GM12801 (cell line): Measurements from ENCODE around the gene KBTBD12.

Experiments used
- TF ChIP-seq, protein P1 (sequence below): IDR thresholded peaks from one replicate; pipeline ENCODE4 v1.5.1; 2011; ENCODE audit warnings: control low read depth; ENCODE audit not compliant: insufficient read length; ENCODE audit errors: extremely low read depth

KBTBD12 gene

DNA sequence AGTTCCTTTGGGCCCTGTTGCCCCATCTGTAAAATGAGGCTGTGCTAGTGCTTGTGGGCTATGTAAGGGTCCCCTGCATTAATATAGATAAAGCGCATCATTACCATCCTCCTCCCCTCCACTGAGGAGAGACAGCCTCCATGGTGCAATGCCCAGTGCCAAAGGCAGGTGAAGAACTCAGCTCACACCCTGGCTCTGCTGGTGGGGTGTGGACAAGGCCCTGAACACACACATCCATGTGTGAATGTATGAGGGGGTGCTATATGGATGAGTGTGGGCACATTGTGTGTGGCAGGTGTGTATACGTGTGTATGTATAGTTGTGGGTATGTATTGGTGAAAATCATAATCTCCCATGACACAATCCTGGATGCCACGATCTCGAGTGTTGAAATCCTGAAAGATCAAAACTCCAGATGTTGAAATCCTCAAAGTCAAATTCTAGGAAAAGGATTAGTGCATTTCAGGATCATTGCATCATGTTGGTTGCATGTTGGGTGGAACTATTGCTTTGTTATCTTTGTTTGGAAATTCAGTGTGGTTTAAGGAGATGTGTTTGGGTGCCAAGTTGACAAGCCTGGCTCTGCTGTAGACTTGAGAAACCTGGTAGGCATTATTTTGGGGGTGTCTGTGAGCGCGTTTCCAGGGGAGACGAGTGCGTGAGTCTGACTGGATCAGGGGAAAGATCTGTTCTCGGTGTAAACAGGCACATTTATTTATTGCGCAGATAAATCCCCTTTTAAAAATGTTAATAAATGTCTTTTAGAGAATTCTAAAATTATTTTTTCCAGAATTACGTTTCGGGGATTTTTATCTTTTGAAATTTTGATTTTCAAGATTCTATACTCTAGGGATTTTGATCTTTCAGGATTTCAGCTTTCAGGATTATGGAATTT, 95.2 kb downstream of the KBTBD12 start:
- TF ChIP-seq, protein P1, sequence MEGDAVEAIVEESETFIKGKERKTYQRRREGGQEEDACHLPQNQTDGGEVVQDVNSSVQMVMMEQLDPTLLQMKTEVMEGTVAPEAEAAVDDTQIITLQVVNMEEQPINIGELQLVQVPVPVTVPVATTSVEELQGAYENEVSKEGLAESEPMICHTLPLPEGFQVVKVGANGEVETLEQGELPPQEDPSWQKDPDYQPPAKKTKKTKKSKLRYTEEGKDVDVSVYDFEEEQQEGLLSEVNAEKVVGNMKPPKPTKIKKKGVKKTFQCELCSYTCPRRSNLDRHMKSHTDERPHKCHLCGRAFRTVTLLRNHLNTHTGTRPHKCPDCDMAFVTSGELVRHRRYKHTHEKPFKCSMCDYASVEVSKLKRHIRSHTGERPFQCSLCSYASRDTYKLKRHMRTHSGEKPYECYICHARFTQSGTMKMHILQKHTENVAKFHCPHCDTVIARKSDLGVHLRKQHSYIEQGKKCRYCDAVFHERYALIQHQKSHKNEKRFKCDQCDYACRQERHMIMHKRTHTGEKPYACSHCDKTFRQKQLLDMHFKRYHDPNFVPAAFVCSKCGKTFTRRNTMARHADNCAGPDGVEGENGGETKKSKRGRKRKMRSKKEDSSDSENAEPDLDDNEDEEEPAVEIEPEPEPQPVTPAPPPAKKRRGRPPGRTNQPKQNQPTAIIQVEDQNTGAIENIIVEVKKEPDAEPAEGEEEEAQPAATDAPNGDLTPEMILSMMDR: no peak

DNA sequence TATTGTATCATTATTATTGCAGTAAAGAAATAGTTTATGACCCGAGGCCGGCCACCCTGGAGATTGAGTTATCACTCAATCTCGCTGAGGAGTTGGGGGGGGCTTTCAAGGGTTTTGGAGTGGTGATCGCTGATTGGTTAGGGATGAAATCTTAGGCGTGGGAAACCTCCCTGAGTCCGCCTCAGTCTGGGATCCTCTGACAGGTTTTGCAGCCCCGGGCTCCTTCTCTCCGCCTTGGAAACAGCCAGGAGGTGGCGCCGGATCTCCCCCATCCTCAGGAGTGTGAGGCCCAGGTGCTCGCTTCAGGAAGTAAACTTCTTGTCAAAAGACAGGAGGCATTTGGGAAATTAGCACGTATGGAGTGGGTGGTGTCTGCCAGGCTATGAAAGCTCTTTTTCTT, 96.1 kb downstream of the KBTBD12 start:
- TF ChIP-seq, protein P1: no peak

DNA sequence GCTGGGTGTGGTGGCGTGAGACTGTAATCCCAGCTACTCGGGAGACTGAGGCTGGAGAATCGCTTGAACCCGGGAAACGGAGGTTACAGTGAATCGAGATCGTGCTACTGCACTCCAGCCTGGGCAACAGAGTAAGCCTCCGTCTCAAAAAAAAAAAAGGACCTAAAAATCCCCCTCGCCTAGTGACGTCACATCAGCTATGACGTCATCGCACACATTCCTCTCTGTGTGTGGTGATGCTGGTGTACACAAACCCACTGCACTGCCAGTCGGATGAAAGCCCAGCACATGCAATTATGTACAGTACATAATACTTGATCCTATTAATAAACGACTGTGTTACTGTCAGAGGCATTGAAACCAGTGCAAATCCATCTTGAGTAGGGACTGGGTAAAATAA, 97.0 kb downstream of the KBTBD12 start:
- TF ChIP-seq, protein P1: no peak

DNA sequence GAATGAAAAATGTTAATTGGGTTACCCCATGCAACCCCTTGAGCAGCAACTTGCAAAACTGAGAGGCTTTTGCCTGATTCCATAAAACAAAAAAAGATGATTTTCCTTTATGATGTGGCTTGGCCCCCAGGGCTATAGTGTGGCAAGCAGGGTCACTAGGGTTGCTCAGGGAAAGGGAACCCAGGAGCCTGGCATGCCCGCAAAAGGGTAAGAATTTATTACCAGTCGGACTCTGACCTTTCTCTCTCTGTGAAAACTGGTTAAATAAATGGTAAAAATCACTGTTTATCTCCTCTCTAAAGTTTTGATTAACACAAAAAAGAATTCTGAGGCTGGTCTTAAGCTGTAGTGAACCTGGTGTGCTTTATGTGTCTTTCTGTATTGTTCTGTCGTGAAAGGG, 99.5 kb downstream of the KBTBD12 start:
- TF ChIP-seq, protein P1: no peak

DNA sequence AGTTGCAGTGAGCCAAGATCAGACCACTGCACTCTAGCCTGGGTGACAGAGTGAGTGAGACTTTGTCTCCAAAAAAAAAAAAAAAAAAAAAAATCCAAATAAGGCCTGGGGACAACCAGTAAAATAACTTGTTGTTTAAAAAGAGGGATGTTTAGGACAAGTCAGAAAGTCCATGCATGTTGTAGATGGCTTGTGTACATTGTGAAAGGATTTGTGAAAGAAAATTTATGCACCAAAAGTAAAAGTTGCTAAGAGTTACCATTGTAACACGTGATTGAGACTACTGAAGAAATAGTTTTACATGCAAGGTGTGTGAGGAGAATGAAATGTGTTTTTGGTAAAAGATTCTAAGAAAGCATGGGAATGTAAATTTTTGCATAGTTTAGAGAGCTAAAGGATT, 101.5 kb downstream of the KBTBD12 start:
- TF ChIP-seq, protein P1: no peak

DNA sequence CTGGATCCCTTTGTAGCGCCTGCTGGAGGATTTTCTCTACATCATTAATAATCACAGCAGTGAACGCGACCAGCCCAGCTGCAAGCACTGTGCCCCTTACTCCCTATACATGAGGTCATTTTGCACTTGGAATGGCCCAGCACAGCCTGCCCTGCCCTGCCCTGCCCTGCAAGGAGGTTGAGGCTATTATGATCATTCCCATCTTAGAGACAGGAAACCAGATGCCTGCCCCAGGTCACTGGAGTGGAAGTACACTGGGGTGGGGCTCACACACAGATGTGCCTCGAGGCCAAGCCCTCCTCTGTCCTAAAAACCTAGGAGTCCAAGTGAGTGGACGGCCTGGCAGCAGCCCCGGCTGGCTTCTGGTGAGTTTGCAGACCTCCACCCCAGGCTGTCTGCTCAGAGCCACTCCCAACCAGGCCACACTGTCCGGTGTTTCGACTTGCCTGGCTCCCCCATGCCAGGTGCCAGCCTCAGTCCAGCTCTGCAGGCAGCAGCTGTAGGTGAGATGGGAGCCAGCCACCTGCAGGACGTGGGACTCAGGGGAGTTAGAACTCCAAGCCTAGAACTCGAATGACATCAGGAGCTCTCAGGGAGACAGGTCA, 106.8 kb downstream of the KBTBD12 start:
- TF ChIP-seq, protein P1: no peak

DNA sequence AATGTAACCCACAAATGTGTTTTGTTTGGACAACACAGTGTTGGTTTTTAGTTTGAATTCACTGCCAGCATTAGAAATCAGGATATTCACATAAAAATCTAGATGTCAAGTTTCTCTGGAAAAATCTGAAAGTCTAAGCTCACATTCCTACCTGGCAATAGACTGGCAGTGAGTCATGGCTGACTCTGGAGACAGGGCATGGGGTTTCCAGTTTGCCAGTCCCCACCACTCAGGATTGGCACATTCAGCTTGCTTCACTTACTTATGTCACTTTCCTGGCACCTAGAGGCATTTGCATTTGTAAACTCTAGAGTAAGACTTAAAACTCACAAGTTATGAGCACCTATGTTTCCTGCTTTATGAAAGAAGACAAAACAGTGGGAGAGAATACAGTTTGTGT, 118.1 kb downstream of the KBTBD12 start:
- TF ChIP-seq, protein P1: no peak
